Type B pancreatic cell (in vitro differentiated cells): Measurements from ENCODE around the gene FAM229B. TPM values are rescaled to one million over a fixed set of nuclear protein-coding genes. Genes with fewer than 3 reads are reported as not detected.

ENCODE experiments used
- DNase-seq: peaks from one replicate; pipeline ENCODE4 v3.0.0; 2021; ENCODE audit warnings: mixed read lengths; ENCODE audit not compliant: unreplicated experiment; ENCODE audit errors: extremely low spot score
- H3K27ac Mint-ChIP-seq: 2 replicates; pipeline ENCODE4 v1.8.0; 2021; ENCODE audit warnings: mild to moderate bottlenecking, mixed read lengths
- H3K27me3 Mint-ChIP-seq: 2 replicates; pipeline ENCODE4 v1.8.0; 2021; ENCODE audit warnings: mixed read lengths
- H3K36me3 Mint-ChIP-seq: 2 replicates; pipeline ENCODE4 v1.8.0; 2021; ENCODE audit warnings: mixed read lengths
- H3K4me1 Mint-ChIP-seq: one replicate; pipeline ENCODE4 v1.8.0; 2021; ENCODE audit warnings: mixed read lengths; ENCODE audit not compliant: unreplicated experiment
- H3K4me3 Mint-ChIP-seq: 2 replicates; pipeline ENCODE4 v1.8.0; 2021; ENCODE audit warnings: mild to moderate bottlenecking, mixed read lengths
- H3K9me3 Mint-ChIP-seq: 2 replicates; pipeline ENCODE4 v1.8.0; 2021; ENCODE audit warnings: mixed read lengths
- CTCF ChIP-seq: fragments of 200-600 bp; sonication (generic); conservative IDR thresholded peaks from 2 replicates; pipeline ENCODE4 v1.5.0; 2021; ENCODE audit warnings: antibody characterized with exemption, mild to moderate bottlenecking
- total RNA-seq: library from RNA; stranded (reverse); gene quantifications from 2 replicates; pipeline ENCODE4 v1.2.1, GENCODE V29; 2021; ENCODE audit warnings: low replicate concordance

Gene FAM229B
- total RNA-seq, 1 donor from 2014 or later: 29.8 TPM

- Mint-ChIP-seq H3K4me1 (no peaks in the 10 kb centered on the region), H3K27me3 (no peaks in the 10 kb centered on the region), H3K9me3 (no peaks in the 10 kb centered on the region), H3K36me3 (peaks cover 10% of the 10 kb centered on the region), H3K27ac (no peak overlapping the region), H3K4me3 (no peak overlapping the region)
- no peak for DNase-seq
- TF ChIP-seq CTCF: no peak
Observed at GRCh38 chr6:112123982-112124381, 36.6 kb downstream of the FAM229B start.

GRCh38 chr6:112128208-112128607, 40.8 kb downstream of the FAM229B start:
- Mint-ChIP-seq H3K9me3 (no peaks in the 10 kb centered on the region), H3K36me3 (peaks cover 10% of the 10 kb centered on the region), H3K4me3 (no peak overlapping the region), H3K27ac (no peak overlapping the region), H3K27me3 (no peaks in the 10 kb centered on the region), H3K4me1 (no peaks in the 10 kb centered on the region)
- DNase-seq: no peak
- TF ChIP-seq CTCF: no peak

GRCh38 chr6:112130878-112131277, 43.5 kb downstream of the FAM229B start:
- TF ChIP-seq CTCF: no peak
- Mint-ChIP-seq H3K27ac (no peak overlapping the region), H3K4me3 (no peak overlapping the region), H3K36me3 (peaks cover 11% of the 10 kb centered on the region), H3K27me3 (no peaks in the 10 kb centered on the region), H3K4me1 (no peaks in the 10 kb centered on the region), H3K9me3 (no peaks in the 10 kb centered on the region)
- no peak for DNase-seq

GRCh38 chr6:112139052-112139451, 51.7 kb downstream of the FAM229B start:
- no peak for DNase-seq
- Mint-ChIP-seq H3K27ac (no peak overlapping the region), H3K4me3 (no peak overlapping the region), H3K9me3 (no peaks in the 10 kb centered on the region), H3K36me3 (peaks cover 3% of the 10 kb centered on the region), H3K4me1 (peaks cover 3% of the 10 kb centered on the region), H3K27me3 (no peaks in the 10 kb centered on the region)
- no peak for TF ChIP-seq CTCF

- Mint-ChIP-seq H3K4me1 (peaks cover 9% of the 10 kb centered on the region), H3K36me3 (no peaks in the 10 kb centered on the region), H3K4me3 (no peak overlapping the region), H3K27me3 (no peaks in the 10 kb centered on the region), H3K27ac (no peak overlapping the region), H3K9me3 (no peaks in the 10 kb centered on the region)
- TF ChIP-seq CTCF: no peak
- DNase-seq: no peak
Observed at GRCh38 chr6:112141707-112142106, 54.3 kb downstream of the FAM229B start.
